Measurements from ENCODE around the gene UROC1. TPM values are rescaled to one million over a fixed set of nuclear protein-coding genes. Genes with fewer than 3 reads are reported as not detected.

The UROC1 gene
- total and polyA plus RNA-seq, 2 of the 4 experiments (the other 2 are of a cell fraction), result not detected

DNA sequence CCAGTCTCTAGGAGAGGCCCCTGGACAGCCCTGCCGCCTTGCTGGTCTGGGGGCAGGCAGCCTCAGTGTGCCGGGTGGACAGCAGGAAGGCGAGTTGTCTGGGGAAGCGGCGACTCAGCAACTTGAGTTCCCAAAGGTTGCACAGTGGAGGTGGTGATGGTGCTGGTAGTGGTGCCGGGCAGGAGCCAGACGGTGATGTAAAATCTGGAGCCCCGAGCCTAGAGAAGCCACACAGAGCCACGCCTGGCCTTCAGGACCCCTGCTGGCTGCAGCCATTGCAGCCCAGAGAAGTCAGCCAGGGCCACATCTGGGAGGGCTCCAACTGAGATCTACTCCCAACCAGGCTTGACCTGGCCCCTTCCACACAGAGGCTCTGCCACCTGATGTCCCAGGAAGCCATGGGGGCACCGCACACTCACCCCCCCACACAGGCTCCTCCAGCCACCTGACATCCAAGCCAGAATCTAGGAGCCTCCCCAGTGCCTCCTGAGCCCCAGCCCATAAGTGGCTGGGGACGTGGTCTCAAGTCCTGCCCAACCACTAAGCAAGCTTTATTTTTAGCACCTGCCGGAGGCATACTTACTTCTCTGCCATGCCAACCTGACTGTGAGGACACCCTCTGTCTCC is 32.4 kb upstream of the UROC1 start:
- Histone ChIP-seq H4K8ac (ENCODE audit: low read depth in 2 of 2, low read length in 2 of 2) (no peak overlapping the region), H2BK15ac (ENCODE audit: low read depth, low read length) (no peak overlapping the region), H3K27me3 (ENCODE audit: control insufficient read depth, insufficient read depth, low read length) (peaks cover 35% of the 10 kb centered on the region), H2AK9ac (replicated peaks; ENCODE audit: low read depth, low read length, poor library complexity) (no peak overlapping the region), H3K23ac (ENCODE audit: low read depth, low read length) (no peak overlapping the region), H2AK5ac (ENCODE audit: low read depth, low read length) (no peak overlapping the region), H3K4ac (ENCODE audit: low read depth, low read length) (no peak overlapping the region), H3K9ac (ENCODE audit: low read depth, low read length) (no peak overlapping the region), H3K4me1 (ENCODE audit: control insufficient read depth, insufficient read depth, low read length) (no peaks in the 10 kb centered on the region), H2BK5ac (ENCODE audit: low read depth, low read length, poor library complexity, severe bottlenecking) (no peak overlapping the region), H4K20me1 (ENCODE audit: insufficient read depth, low read length) (no peaks in the 10 kb centered on the region), H3K9me3 (ENCODE audit: control insufficient read depth, insufficient read depth, low read length) (no peaks in the 10 kb centered on the region), H2BK20ac (ENCODE audit: low read depth, low read length) (no peak overlapping the region), H2BK120ac (ENCODE audit: low read depth, low read length) (no peak overlapping the region), H3K9me1 (ENCODE audit: insufficient read depth, low read length) (no peaks in the 10 kb centered on the region), H3K56ac (ENCODE audit: extremely low read depth, insufficient read depth, low read length) (no peak overlapping the region), H2AFZ (replicated peaks; ENCODE audit: low read length, poor library complexity) (no peak overlapping the region), H3K79me1 (ENCODE audit: low read depth in 1 of 2, low read length in 2 of 2) (no peaks in the 10 kb centered on the region), H3K27ac (ENCODE audit: insufficient read depth, low read length) (no peak overlapping the region), H4K91ac (ENCODE audit: insufficient read depth, low read depth, low read length) (no peak overlapping the region), H3K14ac (replicated peaks; ENCODE audit: low read depth, low read length) (no peak overlapping the region), H3K18ac (ENCODE audit: low read depth, low read length) (no peak overlapping the region), H3K4me3 (ENCODE audit: insufficient read depth, low read depth, low read length) (no peak overlapping the region), H4K5ac (ENCODE audit: low read depth, low read length) (no peak overlapping the region), H3K4me2 (ENCODE audit: low read depth, low read length) (no peak overlapping the region), H3K36me3 (ENCODE audit: control insufficient read depth, insufficient read depth, low read length) (no peaks in the 10 kb centered on the region)
- no peak for TF ChIP-seq CEBPB (IDR thresholded peaks at IDR 0.05; ENCODE audit: low read depth, low read length)
- TF ChIP-seq, protein P1, sequence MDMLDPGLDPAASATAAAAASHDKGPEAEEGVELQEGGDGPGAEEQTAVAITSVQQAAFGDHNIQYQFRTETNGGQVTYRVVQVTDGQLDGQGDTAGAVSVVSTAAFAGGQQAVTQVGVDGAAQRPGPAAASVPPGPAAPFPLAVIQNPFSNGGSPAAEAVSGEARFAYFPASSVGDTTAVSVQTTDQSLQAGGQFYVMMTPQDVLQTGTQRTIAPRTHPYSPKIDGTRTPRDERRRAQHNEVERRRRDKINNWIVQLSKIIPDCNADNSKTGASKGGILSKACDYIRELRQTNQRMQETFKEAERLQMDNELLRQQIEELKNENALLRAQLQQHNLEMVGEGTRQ (IDR thresholded peaks at IDR 0.05; ENCODE audit: low read depth, low read length), result no peak
- TF ChIP-seq, protein P2, sequence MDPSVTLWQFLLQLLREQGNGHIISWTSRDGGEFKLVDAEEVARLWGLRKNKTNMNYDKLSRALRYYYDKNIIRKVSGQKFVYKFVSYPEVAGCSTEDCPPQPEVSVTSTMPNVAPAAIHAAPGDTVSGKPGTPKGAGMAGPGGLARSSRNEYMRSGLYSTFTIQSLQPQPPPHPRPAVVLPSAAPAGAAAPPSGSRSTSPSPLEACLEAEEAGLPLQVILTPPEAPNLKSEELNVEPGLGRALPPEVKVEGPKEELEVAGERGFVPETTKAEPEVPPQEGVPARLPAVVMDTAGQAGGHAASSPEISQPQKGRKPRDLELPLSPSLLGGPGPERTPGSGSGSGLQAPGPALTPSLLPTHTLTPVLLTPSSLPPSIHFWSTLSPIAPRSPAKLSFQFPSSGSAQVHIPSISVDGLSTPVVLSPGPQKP (IDR thresholded peaks at IDR 0.05; ENCODE audit: borderline replicate concordance, low read depth, low read length), result no peak
- TF ChIP-seq NFE2L2 (IDR thresholded peaks at IDR 0.05; ENCODE audit: low read depth, low read length), result no peak
- TF ChIP-seq CHD1 (IDR thresholded peaks at IDR 0.05; ENCODE audit: low read depth, low read length), result no peak
- no peak for TF ChIP-seq MXI1 (IDR thresholded peaks at IDR 0.05; ENCODE audit: borderline replicate concordance, low read depth, low read length)
- no peak for TF ChIP-seq FOS (IDR thresholded peaks at IDR 0.05; ENCODE audit: low read depth, low read length)
- TF ChIP-seq RFX5 (IDR thresholded peaks at IDR 0.05; ENCODE audit: low read depth, low read length), result no peak
- TF ChIP-seq RAD21 (IDR thresholded peaks at IDR 0.05; ENCODE audit: low read length), result no peak
- TF ChIP-seq SMC3 (IDR thresholded peaks at IDR 0.05; ENCODE audit: low read depth, low read length), result no peak
- TF ChIP-seq POLR2A (IDR thresholded peaks at IDR 0.05; ENCODE audit: low read depth, low read length), result no peak
- dilution Hi-C loops (cut with HindIII; ENCODE audit: low sequenced_read_pairs, unreplicated experiment), result no loop called here
- CTCF ChIA-PET, result no interaction called here
- no peak for ATAC-seq (ENCODE audit: low read depth)
- WGBS, 2 experiments (ENCODE audit: extremely low coverage in 2 of 2, insufficient read length in 1 of 2), result 67% methylated on average over 1 of the region's 12 CpGs; no CpG with 5 or more reads in 1 of the 2 experiments
- BruUV-seq (replicated peaks), result no TSS peak
- intact Hi-C loops (cut with micrococcal nuclease), result no loop called here
- DNase-seq, result no peak
- in situ Hi-C loops (cut with MboI; ENCODE audit: low sequenced_read_pairs), result no loop called here
- POLR2A ChIA-PET (ENCODE audit: unreplicated experiment), result no interaction called here
